ENCODE data around the gene CYFIP1. TPM values are rescaled to one million over a fixed set of nuclear protein-coding genes. Genes with fewer than 3 reads are reported as not detected.

CYFIP1 gene
- total RNA-seq, 1 experiment from 2014 or later = 79.2 TPM

DNA sequence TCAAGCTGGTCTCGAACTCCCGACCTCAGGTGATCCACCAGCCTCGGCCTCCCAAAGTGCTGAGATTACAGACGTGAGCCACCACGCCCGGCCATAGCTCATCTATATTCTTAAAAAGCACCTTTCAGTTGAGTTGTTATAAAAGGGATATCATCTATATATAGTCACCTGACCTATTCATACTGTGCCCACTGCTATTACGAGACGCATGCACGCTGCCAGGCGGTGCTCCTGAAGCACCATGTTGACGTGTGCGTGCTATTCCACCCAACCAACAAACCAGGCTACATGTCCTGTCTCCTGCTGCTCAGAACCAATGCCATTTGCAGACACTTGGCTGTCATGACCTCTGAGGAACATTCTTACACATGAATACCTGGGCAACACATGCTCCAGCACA, 17.6 kb downstream of the CYFIP1 start (continued):
- TF ChIP-seq, protein P1, sequence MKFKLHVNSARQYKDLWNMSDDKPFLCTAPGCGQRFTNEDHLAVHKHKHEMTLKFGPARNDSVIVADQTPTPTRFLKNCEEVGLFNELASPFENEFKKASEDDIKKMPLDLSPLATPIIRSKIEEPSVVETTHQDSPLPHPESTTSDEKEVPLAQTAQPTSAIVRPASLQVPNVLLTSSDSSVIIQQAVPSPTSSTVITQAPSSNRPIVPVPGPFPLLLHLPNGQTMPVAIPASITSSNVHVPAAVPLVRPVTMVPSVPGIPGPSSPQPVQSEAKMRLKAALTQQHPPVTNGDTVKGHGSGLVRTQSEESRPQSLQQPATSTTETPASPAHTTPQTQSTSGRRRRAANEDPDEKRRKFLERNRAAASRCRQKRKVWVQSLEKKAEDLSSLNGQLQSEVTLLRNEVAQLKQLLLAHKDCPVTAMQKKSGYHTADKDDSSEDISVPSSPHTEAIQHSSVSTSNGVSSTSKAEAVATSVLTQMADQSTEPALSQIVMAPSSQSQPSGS (CRISPR knock-in tag; IDR thresholded peaks at IDR 0.05; ENCODE audit: borderline replicate concordance, low read depth) = no peak
- TF ChIP-seq, protein P2, sequence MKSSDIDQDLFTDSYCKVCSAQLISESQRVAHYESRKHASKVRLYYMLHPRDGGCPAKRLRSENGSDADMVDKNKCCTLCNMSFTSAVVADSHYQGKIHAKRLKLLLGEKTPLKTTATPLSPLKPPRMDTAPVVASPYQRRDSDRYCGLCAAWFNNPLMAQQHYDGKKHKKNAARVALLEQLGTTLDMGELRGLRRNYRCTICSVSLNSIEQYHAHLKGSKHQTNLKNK (CRISPR knock-in tag; IDR thresholded peaks at IDR 0.05) = no peak

DNA sequence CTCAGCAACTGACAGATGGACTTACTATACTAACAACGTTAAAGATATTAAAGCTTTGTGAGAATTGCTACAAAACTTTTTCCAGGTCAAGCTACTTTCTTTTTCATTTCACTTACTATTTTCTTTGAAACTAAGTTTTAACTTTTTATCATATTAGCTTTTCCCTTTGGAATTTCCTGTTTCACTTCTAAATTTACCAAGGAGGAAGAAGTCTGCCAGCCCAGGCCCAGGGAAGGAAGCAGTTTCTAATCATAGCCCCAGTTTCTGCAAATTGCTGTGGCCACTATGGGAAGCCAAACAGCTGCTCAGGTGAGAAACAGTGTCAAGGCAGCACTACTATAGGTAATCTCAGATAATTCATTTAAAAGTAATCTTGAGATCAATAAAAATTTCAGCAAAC, 18.4 kb downstream of the CYFIP1 start:
- no peak overlapping the region for H3K4me3 Mint-ChIP-seq
- CTCF ChIA-PET = no interaction called here
- 0 out of 2 replicates have a peak, but pooled peaks cover 4% of the 10 kb centered on the region for H3K9me3 Mint-ChIP-seq
- DNase-seq (ENCODE audit: low spot score) (no peak), ATAC-seq (no peak)
- no peaks in the 10 kb centered on the region; the same call in none of the 2 replicates for H3K27me3 Mint-ChIP-seq (ENCODE audit: low read depth)
- POLR2A ChIA-PET = no interaction called here
- H3K36me3 Mint-ChIP-seq = peaks cover 3% of the 10 kb centered on the region; the same call in 1 of the 2 replicates
- TF ChIP-seq ELF4 (CRISPR knock-in tag; IDR thresholded peaks at IDR 0.05; ENCODE audit: low read depth) (no peak), TEAD1 (CRISPR knock-in tag; IDR thresholded peaks at IDR 0.05) (no peak), NR1H2 (CRISPR knock-in tag; IDR thresholded peaks at IDR 0.05) (no peak), SOX15 (CRISPR knock-in tag; IDR thresholded peaks at IDR 0.05) (no peak), TP53 (CRISPR knock-in tag; IDR thresholded peaks at IDR 0.05) (no peak), NFE2L1 (CRISPR knock-in tag; IDR thresholded peaks at IDR 0.05) (no peak)
- TF ChIP-seq, protein P3, sequence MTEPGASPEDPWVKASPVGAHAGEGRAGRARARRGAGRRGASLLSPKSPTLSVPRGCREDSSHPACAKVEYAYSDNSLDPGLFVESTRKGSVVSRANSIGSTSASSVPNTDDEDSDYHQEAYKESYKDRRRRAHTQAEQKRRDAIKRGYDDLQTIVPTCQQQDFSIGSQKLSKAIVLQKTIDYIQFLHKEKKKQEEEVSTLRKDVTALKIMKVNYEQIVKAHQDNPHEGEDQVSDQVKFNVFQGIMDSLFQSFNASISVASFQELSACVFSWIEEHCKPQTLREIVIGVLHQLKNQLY (CRISPR knock-in tag; IDR thresholded peaks at IDR 0.05) = no peak
- TF ChIP-seq, protein P4, sequence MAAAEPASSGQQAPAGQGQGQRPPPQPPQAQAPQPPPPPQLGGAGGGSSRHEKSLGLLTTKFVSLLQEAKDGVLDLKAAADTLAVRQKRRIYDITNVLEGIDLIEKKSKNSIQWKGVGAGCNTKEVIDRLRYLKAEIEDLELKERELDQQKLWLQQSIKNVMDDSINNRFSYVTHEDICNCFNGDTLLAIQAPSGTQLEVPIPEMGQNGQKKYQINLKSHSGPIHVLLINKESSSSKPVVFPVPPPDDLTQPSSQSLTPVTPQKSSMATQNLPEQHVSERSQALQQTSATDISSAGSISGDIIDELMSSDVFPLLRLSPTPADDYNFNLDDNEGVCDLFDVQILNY (CRISPR knock-in tag; IDR thresholded peaks at IDR 0.05) = no peak
- TF ChIP-seq, protein P5, sequence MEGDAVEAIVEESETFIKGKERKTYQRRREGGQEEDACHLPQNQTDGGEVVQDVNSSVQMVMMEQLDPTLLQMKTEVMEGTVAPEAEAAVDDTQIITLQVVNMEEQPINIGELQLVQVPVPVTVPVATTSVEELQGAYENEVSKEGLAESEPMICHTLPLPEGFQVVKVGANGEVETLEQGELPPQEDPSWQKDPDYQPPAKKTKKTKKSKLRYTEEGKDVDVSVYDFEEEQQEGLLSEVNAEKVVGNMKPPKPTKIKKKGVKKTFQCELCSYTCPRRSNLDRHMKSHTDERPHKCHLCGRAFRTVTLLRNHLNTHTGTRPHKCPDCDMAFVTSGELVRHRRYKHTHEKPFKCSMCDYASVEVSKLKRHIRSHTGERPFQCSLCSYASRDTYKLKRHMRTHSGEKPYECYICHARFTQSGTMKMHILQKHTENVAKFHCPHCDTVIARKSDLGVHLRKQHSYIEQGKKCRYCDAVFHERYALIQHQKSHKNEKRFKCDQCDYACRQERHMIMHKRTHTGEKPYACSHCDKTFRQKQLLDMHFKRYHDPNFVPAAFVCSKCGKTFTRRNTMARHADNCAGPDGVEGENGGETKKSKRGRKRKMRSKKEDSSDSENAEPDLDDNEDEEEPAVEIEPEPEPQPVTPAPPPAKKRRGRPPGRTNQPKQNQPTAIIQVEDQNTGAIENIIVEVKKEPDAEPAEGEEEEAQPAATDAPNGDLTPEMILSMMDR (IDR thresholded peaks at IDR 0.05) = no peak
- no peak overlapping the region for H3K27ac Mint-ChIP-seq
- H3K4me1 Mint-ChIP-seq = peaks cover 5% of the 10 kb centered on the region

DNA sequence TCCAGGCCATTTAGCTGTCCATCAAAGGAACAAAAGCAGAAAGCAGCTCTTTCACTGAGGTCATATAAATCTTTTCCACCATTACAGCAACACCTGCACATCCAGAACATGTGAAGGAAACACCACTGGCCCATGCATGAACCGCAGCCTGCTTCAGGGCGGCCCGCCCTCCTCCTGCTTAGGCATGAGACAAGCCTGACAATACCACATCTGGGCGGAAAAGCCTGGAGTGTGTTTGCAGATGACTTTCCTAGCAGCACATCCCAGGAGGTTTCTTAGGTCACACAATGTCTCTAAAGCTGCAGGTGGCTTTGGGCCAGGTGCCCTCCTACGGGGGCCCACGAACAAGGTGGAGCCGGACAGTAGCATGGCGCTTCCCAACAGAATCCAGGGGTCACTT, 19.6 kb downstream of the CYFIP1 start:
- ChIA-PET POLR2A (no interaction called here), CTCF (interaction anchor here (0.8 to 1.0 kb wide), 2 partner anchors 75 to 77 kb away, joined by 3 read pairs; no protein-coding TSS in a partner anchor)
- peaks cover 3% of the 10 kb centered on the region; the same call in 1 of the 2 replicates for H3K36me3 Mint-ChIP-seq
- no peak overlapping the region for H3K4me3 Mint-ChIP-seq
- peaks cover 6% of the 10 kb centered on the region for H3K27me3 Mint-ChIP-seq (ENCODE audit: low read depth)
- DNase-seq (ENCODE audit: low spot score) (no peak), ATAC-seq (no peak)
- H3K9me3 Mint-ChIP-seq = 0 out of 2 replicates have a peak, but pooled peaks cover 4% of the 10 kb centered on the region
- H3K4me1 Mint-ChIP-seq = peaks cover 5% of the 10 kb centered on the region
- H3K27ac Mint-ChIP-seq = no peak overlapping the region
- TF ChIP-seq, protein P6, sequence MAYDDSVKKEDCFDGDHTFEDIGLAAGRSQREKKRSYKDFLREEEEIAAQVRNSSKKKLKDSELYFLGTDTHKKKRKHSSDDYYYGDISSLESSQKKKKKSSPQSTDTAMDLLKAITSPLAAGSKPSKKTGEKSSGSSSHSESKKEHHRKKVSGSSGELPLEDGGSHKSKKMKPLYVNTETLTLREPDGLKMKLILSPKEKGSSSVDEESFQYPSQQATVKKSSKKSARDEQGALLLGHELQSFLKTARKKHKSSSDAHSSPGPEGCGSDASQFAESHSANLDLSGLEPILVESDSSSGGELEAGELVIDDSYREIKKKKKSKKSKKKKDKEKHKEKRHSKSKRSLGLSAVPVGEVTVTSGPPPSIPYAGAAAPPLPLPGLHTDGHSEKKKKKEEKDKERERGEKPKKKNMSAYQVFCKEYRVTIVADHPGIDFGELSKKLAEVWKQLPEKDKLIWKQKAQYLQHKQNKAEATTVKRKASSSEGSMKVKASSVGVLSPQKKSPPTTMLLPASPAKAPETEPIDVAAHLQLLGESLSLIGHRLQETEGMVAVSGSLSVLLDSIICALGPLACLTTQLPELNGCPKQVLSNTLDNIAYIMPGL (CRISPR knock-in tag; IDR thresholded peaks at IDR 0.05) = no peak
- TF ChIP-seq KAT7 (CRISPR knock-in tag; IDR thresholded peaks at IDR 0.05; ENCODE audit: borderline replicate concordance) (no peak), ZNF317 (CRISPR knock-in tag; IDR thresholded peaks at IDR 0.05; ENCODE audit: borderline replicate concordance, low read depth) (no peak), JAZF1 (CRISPR knock-in tag; IDR thresholded peaks at IDR 0.05) (no peak), IRF2 (CRISPR knock-in tag; IDR thresholded peaks at IDR 0.05; ENCODE audit: borderline replicate concordance, low read depth) (no peak)
- TF ChIP-seq, protein P7, sequence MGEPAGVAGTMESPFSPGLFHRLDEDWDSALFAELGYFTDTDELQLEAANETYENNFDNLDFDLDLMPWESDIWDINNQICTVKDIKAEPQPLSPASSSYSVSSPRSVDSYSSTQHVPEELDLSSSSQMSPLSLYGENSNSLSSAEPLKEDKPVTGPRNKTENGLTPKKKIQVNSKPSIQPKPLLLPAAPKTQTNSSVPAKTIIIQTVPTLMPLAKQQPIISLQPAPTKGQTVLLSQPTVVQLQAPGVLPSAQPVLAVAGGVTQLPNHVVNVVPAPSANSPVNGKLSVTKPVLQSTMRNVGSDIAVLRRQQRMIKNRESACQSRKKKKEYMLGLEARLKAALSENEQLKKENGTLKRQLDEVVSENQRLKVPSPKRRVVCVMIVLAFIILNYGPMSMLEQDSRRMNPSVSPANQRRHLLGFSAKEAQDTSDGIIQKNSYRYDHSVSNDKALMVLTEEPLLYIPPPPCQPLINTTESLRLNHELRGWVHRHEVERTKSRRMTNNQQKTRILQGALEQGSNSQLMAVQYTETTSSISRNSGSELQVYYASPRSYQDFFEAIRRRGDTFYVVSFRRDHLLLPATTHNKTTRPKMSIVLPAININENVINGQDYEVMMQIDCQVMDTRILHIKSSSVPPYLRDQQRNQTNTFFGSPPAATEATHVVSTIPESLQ (CRISPR knock-in tag; IDR thresholded peaks at IDR 0.05) = no peak
- TF ChIP-seq, protein P8, sequence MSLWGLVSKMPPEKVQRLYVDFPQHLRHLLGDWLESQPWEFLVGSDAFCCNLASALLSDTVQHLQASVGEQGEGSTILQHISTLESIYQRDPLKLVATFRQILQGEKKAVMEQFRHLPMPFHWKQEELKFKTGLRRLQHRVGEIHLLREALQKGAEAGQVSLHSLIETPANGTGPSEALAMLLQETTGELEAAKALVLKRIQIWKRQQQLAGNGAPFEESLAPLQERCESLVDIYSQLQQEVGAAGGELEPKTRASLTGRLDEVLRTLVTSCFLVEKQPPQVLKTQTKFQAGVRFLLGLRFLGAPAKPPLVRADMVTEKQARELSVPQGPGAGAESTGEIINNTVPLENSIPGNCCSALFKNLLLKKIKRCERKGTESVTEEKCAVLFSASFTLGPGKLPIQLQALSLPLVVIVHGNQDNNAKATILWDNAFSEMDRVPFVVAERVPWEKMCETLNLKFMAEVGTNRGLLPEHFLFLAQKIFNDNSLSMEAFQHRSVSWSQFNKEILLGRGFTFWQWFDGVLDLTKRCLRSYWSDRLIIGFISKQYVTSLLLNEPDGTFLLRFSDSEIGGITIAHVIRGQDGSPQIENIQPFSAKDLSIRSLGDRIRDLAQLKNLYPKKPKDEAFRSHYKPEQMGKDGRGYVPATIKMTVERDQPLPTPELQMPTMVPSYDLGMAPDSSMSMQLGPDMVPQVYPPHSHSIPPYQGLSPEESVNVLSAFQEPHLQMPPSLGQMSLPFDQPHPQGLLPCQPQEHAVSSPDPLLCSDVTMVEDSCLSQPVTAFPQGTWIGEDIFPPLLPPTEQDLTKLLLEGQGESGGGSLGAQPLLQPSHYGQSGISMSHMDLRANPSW (CRISPR knock-in tag; conservative IDR thresholded peaks at IDR 0.05; ENCODE audit: low read depth) = no peak
- TF ChIP-seq, protein P9, sequence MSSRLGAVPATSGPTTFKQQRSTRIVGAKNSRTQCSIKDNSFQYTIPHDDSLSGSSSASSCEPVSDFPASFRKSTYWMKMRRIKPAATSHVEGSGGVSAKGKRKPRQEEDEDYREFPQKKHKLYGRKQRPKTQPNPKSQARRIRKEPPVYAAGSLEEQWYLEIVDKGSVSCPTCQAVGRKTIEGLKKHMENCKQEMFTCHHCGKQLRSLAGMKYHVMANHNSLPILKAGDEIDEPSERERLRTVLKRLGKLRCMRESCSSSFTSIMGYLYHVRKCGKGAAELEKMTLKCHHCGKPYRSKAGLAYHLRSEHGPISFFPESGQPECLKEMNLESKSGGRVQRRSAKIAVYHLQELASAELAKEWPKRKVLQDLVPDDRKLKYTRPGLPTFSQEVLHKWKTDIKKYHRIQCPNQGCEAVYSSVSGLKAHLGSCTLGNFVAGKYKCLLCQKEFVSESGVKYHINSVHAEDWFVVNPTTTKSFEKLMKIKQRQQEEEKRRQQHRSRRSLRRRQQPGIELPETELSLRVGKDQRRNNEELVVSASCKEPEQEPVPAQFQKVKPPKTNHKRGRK (CRISPR knock-in tag; IDR thresholded peaks at IDR 0.05; ENCODE audit: borderline replicate concordance) = no peak

All from WTC11 (cell line).